ENCODE data around the gene RGP1.

DNA sequence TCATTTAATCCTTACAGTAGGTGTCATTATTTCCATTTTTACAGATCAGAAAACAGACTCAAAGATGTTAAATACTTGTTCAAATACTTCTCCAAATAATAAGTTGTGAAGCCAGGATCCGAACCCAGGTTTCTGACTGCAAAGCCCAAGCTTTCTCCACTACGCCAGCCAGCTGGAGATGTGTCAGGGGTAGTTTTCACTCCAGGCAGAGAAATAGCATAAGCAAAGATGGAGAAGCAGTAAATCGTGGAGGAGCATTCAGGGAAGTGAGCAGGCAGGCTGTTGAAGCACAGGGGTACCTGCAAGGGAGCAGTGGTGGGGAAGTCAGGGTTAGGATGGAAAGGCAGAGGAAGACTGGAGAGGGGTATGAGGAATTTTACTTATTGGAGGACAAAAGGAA lies 20.0 kb upstream of the RGP1 start:
- no peak for TF ChIP-seq TAF1 (IDR thresholded peaks at IDR 0.05; ENCODE audit: control insufficient read depth, extremely low read depth, insufficient read depth, low read length, severe bottlenecking)
- no peak for TF ChIP-seq CBX8 (IDR thresholded peaks at IDR 0.05; ENCODE audit: borderline replicate concordance, extremely low read depth, low read depth, low read length, poor library complexity, severe bottlenecking)
- no peak for TF ChIP-seq ARNT (IDR thresholded peaks at IDR 0.05)
- no peak for TF ChIP-seq CC2D1A (IDR thresholded peaks at IDR 0.05)
- no peak for TF ChIP-seq TGIF2 (CRISPR knock-in tag; IDR thresholded peaks at IDR 0.05)
- no peak for TF ChIP-seq MYC (IDR thresholded peaks at IDR 0.05; ENCODE audit: low read depth, low read length)
- TF ChIP-seq MYC (CRISPR knock-in tag; IDR thresholded peaks at IDR 0.05; ENCODE audit: borderline replicate concordance, low read depth): no peak
- no peak for TF ChIP-seq JUNB (CRISPR knock-in tag; conservative IDR thresholded peaks at IDR 0.05)
- TF ChIP-seq SP1 (CRISPR knock-in tag; IDR thresholded peaks at IDR 0.05): no peak
- TF ChIP-seq RAD21 (CRISPR knock-in tag; conservative IDR thresholded peaks at IDR 0.05 in 1 of 2, IDR thresholded peaks at IDR 0.05 in 1 of 2): no peak
- TF ChIP-seq SIX5 (IDR thresholded peaks at IDR 0.05; ENCODE audit: borderline replicate concordance in 1 of 2, insufficient read depth in 1 of 2, low read depth in 1 of 2, low read length in 2 of 2): no peak
- TF ChIP-seq, protein P1, sequence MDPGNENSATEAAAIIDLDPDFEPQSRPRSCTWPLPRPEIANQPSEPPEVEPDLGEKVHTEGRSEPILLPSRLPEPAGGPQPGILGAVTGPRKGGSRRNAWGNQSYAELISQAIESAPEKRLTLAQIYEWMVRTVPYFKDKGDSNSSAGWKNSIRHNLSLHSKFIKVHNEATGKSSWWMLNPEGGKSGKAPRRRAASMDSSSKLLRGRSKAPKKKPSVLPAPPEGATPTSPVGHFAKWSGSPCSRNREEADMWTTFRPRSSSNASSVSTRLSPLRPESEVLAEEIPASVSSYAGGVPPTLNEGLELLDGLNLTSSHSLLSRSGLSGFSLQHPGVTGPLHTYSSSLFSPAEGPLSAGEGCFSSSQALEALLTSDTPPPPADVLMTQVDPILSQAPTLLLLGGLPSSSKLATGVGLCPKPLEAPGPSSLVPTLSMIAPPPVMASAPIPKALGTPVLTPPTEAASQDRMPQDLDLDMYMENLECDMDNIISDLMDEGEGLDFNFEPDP (CRISPR knock-in tag; IDR thresholded peaks at IDR 0.05): no peak
- TF ChIP-seq, protein P2, sequence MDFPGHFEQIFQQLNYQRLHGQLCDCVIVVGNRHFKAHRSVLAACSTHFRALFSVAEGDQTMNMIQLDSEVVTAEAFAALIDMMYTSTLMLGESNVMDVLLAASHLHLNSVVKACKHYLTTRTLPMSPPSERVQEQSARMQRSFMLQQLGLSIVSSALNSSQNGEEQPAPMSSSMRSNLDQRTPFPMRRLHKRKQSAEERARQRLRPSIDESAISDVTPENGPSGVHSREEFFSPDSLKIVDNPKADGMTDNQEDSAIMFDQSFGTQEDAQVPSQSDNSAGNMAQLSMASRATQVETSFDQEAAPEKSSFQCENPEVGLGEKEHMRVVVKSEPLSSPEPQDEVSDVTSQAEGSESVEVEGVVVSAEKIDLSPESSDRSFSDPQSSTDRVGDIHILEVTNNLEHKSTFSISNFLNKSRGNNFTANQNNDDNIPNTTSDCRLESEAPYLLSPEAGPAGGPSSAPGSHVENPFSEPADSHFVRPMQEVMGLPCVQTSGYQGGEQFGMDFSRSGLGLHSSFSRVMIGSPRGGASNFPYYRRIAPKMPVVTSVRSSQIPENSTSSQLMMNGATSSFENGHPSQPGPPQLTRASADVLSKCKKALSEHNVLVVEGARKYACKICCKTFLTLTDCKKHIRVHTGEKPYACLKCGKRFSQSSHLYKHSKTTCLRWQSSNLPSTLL (IDR thresholded peaks at IDR 0.05): no peak
- no peak for TF ChIP-seq EP300 (IDR thresholded peaks at IDR 0.05; ENCODE audit: low read length)
